GM19452 (cell line): ENCODE measurements around the gene HOXB6.

Experiments used
- ATAC-seq: cut with Tn5 transposase; IDR thresholded peaks from one replicate; pipeline ENCODE4 v1.9.1; 2021; ENCODE audit not compliant: unreplicated experiment

Gene HOXB6

DNA sequence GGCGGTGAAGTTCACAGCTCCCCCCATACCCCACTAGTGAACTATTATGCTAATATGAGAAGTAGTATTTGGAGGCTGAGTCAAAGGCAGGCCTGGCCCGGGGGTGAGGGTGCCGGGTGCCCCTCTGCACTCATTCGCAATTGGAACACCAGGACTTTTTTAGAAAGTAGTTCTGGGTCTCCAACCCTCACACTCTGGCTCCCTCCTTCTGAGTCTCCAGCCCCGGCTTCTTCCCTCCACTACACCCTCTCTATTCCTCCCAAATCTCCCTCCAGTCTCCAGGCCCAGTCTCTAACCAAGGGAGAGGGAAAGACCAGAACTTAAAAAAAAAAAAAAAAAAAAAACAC lies 48.6 kb downstream of the HOXB6 start:
- ATAC-seq, result no peak

DNA sequence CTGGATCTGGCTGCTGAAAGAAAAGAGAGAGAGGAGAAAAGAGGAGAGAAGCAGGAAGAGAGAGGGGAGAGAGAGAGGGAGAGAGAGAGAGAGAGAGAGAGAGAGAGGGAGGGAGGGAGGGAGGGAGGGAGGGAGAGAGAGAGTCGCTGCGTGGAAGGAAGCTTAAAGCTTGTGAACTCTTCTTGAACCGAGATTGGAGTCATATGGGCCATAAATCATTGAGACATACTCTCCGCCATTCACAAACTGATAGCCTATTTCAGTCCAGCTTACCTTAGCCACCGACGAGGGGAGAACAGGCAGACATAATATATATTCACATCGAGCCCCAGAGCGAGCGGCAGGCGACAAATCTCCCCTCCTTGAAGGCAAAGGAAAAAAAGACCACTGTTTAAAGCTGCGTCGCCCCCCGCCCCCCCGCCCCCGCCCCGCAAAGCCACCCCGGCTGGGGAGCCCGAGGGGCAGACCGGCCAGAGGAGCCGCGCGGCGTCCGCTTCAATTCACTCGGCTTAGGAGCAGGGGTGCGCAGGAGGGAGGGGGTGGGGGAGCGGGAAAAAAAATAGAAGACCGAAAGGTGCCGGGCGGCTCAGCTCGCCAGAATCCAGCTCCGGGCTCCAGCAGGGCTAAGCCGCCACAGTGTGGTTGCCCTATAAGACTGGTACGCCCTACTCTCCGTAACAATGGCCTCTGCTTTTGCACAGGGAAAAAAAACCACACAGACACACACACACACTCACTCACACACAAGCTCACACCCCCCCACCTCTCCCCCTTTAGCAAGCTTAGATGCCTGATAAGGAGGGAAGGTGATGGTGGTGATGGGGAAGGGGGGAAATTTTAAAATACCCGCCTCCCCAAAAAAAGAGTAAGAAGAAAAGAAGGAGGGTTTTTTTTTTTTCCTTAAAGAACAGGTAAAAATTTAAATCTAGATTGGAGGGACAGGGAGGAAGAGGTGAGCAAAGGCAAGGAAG lies 49.2 kb downstream of the HOXB6 start:
- ATAC-seq, result no peak

DNA sequence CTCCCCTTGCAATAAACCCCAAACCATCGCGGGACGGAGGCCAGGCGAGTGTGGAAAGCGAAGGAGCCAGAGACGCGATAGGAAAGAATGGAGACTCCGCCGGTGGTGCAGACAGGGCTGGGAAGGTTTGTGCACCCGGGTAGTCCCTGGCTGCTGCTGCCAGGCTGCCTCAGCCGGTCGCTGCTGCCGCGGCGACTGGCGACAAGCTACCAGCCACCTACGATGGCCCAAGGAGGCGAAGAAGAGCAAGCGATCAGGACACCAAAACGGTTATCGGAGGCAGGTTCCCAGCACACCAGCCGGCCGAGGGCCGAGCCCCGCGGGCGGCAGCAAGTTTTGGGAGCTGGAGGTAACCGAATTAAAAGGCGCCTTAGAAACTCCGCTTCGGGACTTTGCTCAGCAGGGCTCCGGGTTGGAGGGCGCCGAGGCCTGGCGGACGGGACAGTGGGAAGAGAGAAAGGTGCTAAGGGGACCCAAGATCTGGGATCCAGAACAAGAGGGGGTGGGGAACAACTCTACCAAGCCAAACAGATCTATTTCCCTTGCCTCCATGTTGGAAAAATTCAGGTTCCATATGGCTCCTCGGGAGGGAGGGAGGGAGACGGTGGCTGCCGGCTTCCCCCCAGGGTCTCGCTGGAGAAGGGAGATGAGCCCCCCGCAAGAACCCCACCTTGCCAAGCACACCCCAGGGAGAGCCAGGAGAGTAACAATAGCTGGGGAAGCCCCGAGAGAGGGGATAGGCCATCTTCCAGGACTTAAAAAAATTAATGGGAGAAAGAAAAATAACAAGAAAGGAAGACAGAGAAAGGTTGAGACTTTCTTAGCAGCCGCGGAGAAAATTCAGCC lies 50.2 kb downstream of the HOXB6 start:
- no peak for ATAC-seq

GRCh38 chr17:48553826-48554225 lies 51.0 kb downstream of the HOXB6 start:
- ATAC-seq, result no peak

- ATAC-seq, result no peak
Observed at GRCh38 chr17:48553190-48553547, 51.6 kb downstream of the HOXB6 start.

DNA sequence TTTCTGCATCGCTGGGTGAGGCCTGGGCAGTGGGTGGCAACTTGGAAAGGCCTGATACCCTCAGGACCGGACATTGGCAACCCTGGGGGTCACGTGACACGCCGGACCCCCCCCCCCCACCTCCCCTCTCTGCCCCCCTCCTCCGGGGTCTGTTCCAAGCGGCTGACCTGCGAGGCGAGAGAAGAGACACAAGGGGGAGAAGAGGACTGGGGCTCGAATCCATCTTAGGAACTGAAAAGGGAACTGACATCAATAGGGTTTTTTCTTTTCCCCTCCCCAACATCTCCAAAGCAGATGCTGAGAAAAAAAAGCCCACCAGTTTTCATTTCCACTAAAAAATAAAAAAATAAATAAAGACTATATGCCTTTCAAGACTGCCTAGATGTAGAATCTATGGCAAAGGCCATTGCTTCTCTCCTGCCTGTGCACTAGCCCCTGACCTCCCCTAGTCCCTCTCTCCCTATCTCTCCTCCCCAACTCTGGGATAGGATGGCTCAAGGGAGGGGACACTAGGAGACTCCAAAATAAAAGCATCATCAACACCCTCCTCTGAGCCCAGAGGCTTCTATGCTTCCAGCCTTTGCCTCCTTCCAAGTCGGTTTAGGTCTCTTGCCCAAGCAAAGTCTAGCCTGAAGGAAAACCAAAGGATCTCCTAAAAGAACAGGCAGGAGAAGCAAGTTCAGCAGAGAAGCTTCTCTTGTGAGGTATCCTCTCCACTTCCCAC lies 52.2 kb downstream of the HOXB6 start:
- ATAC-seq, result no peak

DNA sequence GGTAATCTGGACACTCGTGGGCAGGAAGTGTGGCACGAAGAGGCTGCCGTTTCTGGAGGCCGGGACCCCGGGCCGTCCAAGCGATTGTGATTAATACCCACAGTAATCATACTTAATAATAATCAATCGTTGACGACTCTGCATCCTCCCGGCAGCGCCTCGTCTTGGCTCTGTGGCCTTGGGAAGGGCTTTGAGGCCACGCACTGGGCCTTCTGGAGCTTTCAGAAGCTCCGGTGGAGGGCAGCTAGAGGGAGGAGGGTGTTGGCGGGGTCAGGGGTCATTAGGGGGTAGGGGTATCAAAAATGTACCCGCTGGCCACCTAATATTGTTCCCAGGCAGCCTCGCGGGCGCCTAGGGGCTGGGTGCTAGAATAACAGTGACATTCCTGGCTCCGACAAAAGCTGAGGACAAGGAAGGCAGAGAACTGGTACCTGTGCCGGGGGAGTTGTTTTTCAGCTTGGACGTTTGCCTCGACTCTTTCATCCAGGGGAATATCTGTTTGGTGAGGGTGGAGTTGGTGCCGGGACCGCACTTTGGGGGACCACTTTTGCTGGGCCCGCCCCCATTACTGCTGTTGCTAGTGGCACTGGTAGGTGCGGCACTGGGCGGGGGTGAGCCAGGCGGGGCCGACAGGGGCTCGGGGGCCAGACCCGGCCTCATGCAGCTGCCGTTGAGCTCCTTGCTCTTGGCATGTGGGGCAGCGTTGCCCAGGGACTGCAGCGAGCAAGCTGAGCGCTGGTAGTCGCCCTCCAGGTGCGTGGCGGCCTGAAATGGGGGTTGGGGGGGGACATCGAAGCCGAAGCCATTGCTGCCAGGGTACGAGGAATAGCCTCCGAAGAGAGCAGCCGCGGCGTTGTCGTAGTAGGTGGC lies 53.0 kb downstream of the HOXB6 start:
- no peak for ATAC-seq

- ATAC-seq, result no peak
Observed at GRCh38 chr17:48551214-48551555, 53.6 kb downstream of the HOXB6 start.

DNA sequence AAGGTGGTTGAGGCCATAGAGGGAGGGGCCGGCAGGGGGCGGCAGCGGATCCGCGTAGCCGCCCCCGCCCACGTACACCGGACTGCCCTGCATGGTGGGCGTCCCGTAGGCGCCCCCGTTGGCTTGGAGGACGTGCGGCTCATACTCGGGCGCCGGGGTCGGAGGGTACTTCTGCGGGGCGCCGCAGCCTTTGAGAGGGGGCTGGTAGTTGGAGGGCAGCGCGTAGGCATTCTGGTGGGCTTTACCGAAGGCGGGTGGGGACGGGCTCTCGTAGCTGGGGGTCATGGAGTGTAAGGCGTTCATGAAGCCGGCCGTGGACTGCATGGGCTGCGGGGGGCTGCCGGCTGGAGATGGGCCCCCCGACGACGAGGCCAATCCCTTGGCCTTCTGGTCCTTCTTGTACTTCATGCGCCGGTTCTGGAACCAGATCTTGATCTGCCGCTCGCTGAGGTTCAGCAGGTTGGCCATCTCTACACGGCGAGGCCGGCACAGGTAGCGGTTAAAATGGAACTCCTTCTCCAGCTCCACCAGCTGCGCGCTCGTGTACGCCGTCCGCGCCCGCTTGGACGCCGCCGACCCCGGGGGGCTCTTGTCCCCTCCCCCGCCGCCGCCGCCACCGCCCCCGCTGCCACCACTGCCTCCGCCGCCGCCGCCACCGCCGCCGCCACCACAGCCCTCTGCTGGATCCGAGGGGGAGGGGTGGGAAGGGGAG lies 54.1 kb downstream of the HOXB6 start:
- no peak for ATAC-seq

DNA sequence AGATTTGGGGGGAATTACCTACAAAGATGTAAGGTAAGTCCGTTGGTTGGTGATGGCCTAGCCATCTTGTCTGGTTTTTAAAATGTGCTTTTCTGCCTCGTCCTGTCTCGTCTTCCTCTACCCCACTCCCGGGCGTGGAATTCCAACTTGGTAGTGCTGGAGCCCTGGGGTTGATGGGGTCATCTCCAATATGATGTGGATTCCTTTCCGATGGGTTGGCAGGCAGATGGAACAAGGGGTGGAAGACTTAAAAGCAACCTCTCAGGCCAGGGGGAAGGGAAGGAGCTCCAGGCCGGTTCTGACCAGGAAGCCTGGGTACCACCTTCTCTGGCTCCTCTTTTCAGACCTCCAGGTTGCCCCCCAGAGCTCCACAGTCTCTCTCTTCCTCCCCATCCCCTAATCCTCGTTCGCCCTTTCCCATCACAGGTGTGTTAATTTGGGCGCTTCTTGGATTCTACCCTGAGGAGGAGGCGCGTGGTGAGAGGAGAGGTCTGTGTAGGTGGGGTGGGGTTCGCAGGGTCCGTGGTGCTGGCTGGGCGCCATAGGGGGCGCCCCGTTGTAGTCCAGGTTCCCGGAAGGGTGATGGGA lies 54.8 kb downstream of the HOXB6 start:
- no peak for ATAC-seq

DNA sequence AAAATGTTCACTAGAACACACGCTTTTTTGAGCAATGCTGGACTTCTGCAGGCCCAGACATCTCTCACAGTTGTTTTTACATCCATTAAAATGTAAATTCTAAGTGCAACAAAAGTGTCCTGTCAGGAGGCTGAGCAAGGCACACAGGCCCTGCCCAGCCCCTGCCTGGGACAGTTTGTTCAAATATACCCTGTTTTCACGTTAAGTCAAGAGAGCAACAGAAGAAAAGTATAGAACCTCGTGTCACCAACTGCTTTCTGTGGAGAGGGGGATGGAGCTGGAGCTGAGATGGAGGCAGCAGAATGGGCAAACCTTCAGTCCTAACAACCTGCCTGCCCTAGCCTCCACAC lies 55.5 kb downstream of the HOXB6 start:
- ATAC-seq, result no peak

DNA sequence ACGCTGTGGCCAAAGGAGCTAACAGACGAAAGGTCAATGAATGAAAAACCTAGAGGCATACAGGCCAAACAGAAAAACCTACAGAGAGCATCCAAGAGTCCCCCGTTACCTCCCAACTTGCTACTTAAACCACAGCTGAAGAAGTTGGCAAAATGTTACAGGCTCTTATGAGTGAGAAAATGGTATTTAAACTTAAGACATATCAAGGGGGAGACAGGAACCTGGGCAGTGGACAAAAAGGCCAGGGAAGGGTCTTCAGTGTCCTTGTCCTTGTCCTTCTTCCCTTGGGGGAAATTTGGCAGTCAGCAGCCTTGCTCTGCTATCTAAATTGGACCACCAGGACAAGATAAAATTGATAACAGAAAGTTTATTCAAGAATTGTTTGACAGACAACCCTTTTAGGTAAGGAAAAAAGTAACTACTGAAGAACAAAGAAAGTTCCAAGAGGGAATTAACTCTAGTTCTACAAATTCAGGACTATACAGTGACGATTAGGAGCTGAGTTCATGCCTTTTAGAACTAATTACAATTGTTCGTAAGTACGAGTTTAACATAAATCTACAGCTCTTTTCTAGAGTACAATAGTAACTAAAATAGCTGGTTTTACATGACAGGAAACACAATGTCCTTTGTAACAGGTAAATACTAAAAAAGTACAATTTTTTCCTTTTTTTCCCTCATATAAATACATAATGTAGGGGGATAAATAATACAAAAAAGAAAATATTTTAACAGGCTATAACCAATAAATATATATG lies 56.1 kb downstream of the HOXB6 start:
- ATAC-seq, result no peak

- ATAC-seq, result no peak
Observed at GRCh38 chr17:48547808-48548522, 56.8 kb downstream of the HOXB6 start.

DNA sequence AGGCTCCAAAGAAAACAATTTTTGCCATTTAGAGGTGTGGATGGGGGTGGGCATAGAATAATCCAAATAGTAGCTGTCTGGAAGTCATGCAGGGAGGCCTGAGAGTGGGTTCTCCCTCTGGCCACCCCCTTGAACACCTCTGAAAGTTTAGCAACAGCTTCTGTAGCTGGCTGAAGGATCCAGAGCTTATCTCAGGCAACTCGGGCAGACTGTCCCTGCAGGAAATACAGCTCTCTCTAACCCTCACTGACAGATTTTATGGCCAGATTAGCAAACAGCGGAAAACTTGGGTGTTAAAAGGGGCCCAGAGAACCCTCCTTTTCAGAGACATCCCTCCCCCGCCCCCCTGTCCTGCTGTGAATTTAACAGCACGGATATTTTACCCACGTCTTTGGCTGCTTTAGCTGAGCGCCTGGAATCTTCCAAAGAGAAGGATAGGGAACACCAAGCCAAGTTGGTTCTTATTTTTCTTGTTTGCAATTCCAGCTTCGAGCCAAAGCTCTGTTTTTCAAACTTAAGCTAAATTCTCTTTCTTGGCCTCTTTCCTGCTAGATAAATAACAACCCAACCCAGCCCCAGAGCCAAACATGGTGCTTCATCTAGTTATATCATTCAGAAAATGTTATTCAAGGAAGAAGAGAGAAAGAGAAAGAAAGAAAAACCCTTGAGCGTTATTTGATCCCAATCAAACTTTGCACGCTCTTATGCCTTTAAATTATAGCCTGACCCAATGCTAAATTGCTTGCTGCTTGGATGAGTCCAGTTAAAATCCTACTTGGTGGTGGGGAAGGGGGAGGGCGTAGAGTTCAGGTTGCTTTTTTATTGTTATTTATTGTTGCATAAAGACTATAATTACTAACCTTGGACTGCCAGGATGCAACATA lies 57.6 kb downstream of the HOXB6 start:
- ATAC-seq, result no peak

GRCh38 chr17:48546137-48546923 lies 58.5 kb downstream of the HOXB6 start:
- ATAC-seq, result no peak
